M059J (cell line): ENCODE data around the gene SEC16A. TPM values are rescaled to one million over a fixed set of nuclear protein-coding genes. Genes with fewer than 3 reads are reported as not detected.

ENCODE experiments used
- DNase-seq: peaks from one replicate; pipeline ENCODE4 v3.0.0-alpha.2; 2012; ENCODE audit warnings: low read depth
- total RNA-seq: library from RNA; depleted of rRNA; stranded (reverse); fragments of >200 nt; shearing (Covaris generic); gene quantifications from 2 replicates; pipeline ENCODE4 v1.2.3, GENCODE V29; 2014; rRNA removed

The SEC16A gene, protein sequence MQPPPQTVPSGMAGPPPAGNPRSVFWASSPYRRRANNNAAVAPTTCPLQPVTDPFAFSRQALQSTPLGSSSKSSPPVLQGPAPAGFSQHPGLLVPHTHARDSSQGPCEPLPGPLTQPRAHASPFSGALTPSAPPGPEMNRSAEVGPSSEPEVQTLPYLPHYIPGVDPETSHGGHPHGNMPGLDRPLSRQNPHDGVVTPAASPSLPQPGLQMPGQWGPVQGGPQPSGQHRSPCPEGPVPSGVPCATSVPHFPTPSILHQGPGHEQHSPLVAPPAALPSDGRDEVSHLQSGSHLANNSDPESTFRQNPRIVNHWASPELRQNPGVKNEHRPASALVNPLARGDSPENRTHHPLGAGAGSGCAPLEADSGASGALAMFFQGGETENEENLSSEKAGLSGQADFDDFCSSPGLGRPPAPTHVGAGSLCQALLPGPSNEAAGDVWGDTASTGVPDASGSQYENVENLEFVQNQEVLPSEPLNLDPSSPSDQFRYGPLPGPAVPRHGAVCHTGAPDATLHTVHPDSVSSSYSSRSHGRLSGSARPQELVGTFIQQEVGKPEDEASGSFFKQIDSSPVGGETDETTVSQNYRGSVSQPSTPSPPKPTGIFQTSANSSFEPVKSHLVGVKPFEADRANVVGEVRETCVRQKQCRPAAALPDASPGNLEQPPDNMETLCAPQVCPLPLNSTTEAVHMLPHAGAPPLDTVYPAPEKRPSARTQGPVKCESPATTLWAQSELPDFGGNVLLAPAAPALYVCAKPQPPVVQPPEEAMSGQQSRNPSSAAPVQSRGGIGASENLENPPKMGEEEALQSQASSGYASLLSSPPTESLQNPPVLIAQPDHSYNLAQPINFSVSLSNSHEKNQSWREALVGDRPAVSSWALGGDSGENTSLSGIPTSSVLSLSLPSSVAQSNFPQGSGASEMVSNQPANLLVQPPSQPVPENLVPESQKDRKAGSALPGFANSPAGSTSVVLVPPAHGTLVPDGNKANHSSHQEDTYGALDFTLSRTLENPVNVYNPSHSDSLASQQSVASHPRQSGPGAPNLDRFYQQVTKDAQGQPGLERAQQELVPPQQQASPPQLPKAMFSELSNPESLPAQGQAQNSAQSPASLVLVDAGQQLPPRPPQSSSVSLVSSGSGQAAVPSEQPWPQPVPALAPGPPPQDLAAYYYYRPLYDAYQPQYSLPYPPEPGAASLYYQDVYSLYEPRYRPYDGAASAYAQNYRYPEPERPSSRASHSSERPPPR (N-terminal part only)
- 20.7 and 42.6 TPM in 2 replicates for total RNA-seq

DNA sequence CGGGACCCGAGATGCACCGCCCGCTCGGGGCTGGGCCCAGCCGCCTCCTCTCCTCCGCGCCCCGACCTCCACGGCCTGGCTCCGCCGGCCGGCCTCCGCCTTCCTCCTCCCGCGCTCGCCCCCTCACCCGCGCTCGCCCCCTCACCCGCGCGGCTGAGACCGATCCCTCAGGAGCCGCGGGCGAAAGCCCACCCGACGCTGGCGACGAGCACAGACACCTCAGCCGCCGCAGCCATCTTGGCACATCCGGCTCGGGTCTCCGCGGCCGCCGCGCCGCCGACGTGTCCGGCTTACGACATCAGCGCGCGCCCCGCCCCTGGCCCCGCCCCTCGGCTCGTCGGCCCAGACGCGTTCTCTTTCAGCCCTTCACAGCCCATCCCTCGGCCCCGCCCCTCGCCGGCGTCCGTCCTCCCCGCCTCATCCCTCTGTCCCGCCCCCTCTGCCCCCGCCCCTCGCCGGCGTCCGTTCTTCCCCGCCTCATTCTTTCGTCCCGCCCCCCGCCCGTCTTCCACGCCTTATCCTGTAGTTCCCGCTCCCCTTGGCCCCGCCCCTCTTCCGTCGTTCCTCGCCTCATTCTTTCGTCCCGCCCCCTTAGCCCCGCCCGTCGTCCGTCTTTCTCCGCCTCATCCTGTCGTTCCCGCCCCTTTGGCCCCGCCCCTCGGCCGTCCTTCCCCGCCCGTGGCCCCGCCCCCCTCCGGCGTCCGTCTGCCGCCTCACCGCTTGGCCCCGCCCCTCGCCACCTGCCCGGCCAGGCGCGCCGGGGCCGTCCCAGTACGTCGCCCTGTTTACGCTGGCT lies at the start of gene SEC16A:
Gene SEC16A, minus strand, starts transcription at position 248 of the 796 bp plus-strand sequence. CDS start 5,425 bp downstream, outside the sequence.
- peak; percentile 94 for DNase-seq

DNA sequence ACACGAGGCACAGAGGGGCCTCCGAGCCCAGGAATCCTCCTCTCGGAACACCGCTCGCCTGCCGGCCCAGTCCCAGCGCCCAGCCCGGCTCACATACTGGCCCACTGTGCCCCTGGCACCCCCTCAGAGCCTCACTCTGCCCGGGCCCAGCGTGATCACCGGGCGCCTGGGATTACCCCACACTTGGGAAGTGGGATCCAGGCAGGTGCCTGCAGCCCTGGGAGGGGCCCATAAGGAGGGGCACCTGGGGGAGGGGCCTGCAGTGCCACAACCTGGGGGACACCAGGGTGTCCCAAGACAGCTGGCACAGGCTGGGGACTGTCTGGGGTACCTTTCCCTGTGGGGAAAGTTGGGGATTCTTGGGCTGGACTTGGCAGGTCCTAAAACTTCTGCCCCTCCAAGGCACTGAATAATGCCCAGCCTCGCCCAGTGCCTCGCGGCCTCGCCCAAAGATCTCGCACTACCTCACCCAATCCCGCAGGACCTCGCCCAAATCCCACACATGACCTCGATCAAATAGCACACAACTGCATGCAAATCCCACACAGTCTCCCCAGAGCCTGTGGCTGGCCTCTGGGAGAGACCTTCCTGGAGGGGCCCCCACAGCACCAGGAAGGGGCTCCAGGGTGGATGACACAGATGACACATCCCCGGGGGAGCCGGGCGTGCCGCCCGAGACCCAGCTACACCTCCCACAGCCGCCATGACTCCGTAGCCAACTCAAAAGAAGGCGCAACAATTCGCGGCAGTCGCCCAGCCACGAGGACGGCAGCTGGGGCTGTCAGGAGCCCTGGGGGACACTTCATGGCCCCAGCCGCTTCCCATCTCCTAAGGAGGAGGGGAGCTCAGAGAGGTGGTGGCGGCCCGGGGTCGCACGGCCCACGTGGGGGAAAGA lies 49.3 kb upstream of the SEC16A start:
- DNase-seq = no peak

DNA sequence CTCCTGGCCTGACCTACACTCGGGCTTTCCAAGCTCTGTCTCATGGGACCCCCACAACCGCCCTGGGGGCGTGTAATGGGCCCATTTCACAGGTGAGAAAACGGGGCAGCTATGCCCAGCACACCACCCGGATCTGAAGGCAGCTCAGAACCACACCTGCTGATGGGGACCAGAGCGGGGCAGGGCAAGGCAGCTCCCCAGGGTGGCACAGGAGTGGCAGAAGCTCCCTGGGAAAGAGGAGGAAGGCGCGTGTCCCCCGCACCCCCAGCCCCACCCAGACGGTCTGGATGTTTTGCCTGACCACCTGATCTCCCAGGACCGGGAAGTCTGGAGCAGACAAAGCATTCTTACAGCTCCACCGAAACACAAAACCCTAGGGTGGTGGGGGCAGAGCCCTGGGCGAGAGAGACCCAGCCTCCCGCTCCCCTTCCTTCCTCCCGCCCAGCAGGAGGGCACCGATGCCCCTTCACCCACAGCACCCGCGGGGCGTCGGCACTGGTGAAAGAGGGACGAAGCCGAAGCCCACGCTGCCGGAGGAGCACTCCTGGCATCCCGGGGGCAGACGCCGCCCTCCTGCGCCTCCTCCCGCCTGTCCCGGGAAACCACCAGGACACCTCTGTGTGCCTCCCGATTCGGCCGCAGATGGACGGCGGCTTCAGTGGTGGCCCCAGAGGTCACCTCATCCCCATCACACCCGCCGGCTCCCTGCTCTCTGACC lies 48.5 kb upstream of the SEC16A start:
- no peak for DNase-seq

DNA sequence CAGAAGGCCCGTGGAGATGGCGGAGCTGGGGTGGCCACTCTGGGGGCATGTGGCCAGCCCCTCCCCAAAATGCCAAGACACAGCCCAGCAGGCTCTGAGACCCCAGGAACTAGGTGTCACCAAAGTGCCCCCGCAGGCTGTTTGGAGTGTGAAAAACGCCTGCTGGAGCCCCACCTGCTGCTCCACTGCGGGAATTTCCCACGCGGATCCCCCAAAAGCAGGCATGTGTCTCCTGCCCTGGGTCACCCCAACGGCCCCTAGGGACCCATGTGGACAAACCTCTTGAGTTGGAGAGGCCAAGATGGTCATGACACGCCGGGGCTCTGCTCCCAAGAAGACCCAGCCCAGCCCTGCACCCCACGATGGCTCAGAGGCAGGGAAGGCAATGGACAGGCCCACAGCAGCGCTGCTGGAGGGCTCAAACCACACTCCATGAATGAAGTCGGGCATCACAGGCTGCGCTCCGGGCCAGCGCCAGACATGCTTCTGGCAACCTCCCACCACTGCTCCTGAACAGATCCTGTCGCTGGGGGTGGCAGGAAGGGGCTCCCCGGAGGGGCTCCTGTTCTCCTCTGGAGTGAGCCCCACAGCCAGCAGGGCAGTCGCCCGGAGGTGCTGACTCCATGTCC lies 47.7 kb upstream of the SEC16A start:
- no peak for DNase-seq

- no peak for DNase-seq
These were observed 46.9 kb upstream of the SEC16A start for GRCh38 chr9:136529516-136530460.

GRCh38 chr9:136528716-136529341 lies 46.0 kb upstream of the SEC16A start:
- DNase-seq = no peak

DNA sequence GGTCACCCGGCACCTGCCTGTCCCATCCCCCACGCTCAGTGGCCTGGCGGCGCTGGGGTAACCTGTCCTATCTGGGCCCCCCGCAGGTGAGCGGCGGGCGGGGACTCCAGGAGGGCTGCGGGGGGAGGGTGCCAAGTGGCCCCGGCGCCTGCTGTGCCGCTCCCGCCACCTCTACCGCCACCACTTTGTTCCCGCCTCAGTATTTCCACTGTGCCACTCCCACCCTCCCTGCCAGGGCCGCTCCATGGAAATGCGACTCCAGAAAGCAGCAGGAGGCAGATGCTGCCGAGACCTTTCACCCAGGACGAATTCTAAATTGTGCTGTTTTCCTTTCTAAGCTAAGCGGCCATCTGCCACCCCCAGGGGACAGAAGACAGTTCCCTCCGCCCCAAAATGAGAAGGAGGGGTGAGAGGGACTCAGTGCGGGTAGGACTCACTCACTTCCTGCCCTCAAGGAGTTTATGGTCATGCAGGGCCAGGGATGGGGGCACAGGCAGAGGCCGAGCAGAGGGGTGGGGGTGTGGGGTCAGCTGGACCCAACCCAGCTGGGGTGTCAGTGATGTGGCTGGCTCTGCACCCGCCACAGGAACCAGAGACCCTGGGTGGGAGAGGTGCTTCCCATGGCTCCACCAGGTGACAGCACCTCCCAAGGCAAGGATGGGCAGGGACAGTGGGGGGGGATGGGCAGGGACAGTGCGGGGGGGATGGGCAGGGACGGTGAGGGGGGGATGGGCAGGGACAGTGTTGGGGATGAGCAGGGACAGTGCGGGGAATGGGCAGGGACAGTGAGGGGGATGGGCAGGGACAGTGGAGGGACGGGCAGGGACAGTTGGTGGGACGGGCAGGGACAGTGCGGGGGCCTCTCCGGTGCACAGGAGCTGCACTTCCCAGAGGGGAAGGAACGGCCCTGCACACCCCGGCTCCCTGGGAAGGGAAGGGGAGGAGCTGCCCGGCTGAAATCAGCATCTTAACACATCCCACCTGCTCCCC lies 45.2 kb upstream of the SEC16A start:
- DNase-seq = no peak

- no peak for DNase-seq
These were observed 44.3 kb upstream of the SEC16A start for GRCh38 chr9:136527131-136527530.

- DNase-seq = no peak
These were observed 43.8 kb upstream of the SEC16A start for GRCh38 chr9:136526625-136527066.

- DNase-seq = peak; percentile 24
These were observed 43.1 kb upstream of the SEC16A start for GRCh38 chr9:136525841-136526499.

DNA sequence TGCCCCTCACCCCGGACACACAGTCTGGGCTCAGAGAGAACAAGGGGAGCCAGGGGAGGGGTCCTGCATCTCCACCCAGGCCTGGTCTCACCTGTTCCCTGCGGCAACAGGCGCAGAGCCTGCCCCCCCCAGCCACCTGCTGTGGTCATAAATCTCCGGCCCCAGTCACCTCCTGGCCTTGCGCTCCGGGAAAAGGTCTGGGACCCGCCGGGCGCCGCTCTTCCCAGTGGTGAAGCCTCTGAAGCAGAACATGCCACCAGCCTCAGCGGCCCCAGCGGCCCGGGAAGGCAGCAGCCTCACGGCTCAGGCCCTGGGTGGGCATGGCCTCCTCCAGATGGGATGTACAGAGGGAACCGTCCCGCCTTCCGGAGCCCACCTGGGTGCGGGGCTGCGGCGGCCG lies 42.4 kb upstream of the SEC16A start:
- DNase-seq = no peak

- DNase-seq = no peak
These were observed 39.7 kb upstream of the SEC16A start for GRCh38 chr9:136522314-136523237.

DNA sequence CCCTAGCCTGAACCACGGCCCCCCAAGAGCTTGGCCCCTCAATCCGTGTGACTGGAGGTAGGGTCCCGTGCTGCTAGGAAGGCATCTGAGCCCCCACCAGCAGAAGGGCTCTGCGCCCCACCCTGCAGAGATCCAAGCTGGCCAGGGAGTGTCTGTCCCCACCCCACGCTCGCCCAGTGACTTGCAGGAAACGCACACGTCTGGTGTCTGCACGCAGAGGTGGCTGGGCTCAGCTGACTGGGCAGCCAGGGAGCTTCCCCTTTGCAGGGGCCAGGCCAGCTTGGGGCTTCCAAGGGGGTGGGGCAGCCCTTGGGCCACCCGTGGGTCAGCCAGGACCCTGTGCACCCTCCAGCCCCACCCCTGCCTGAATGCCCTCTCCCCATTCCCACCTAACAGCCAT lies 38.7 kb upstream of the SEC16A start:
- no peak for DNase-seq

DNA sequence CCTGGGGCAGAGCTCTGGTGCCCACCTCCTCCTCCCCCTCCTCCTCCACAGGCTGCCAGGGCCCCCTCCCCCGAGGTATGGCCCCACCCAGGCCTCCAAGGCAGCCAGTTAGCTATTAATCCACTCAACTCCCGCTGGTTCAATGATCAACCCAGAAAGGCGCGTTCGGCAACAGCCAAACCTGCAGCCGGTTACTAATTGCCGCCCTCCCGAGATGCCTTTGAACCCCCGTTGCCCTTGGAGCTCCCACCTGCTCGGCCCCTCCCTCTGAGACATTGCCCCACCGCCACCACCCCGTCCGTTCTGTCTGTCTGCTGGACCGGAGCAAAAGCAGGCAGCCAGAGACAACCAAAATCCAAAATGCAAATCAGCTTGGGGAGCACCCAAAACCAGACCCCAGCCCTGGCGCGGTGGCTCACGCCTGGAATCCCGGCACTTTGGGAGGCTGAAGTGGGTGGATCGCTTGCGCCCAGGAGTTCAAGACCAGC lies 37.3 kb upstream of the SEC16A start:
- no peak for DNase-seq
